H9 (cell line): ENCODE measurements around the gene CDH13. TPM values are rescaled to one million over a fixed set of nuclear protein-coding genes. Genes with fewer than 3 reads are reported as not detected.

ENCODE experiments used
- DNase-seq: peaks from one replicate; pipeline ENCODE4 v3.0.0-alpha.2; 2017
- H2AFZ ChIP-seq: one replicate; pipeline ENCODE4 v1.6.1; 2013; ENCODE audit warnings: mild to moderate bottlenecking, low read length, control low read depth, moderate library complexity
- H2AK5ac ChIP-seq: 2 replicates; pipeline ENCODE4 v1.6.1; 2013; ENCODE audit warnings: low read length, control low read depth, mixed read lengths; ENCODE audit not compliant: insufficient read length
- H2BK120ac ChIP-seq: one replicate; pipeline ENCODE4 v1.6.1; 2013; ENCODE audit warnings: low read depth, mild to moderate bottlenecking, low read length, control low read depth, inconsistent platforms; ENCODE audit not compliant: poor library complexity, severe bottlenecking
- H2BK12ac ChIP-seq: 2 replicates; pipeline ENCODE4 v1.6.1; 2013; ENCODE audit warnings: low read length, control low read depth, mixed read lengths, low read depth; ENCODE audit not compliant: insufficient read length
- H2BK15ac ChIP-seq: 2 replicates; pipeline ENCODE4 v1.6.1; 2013; ENCODE audit warnings: low read depth, low read length, control low read depth
- H2BK20ac ChIP-seq: one replicate; pipeline ENCODE4 v1.6.1; 2013; ENCODE audit warnings: low read depth, mild to moderate bottlenecking, low read length, control low read depth, inconsistent platforms; ENCODE audit not compliant: poor library complexity, severe bottlenecking
- H2BK5ac ChIP-seq: 2 replicates; pipeline ENCODE4 v1.6.1; 2013; ENCODE audit warnings: low read length, control low read depth, mixed read lengths; ENCODE audit not compliant: insufficient read length
- H3K14ac ChIP-seq: 2 replicates; pipeline ENCODE4 v1.6.1; 2013; ENCODE audit warnings: low read length, control low read depth; ENCODE audit not compliant: insufficient read depth
- H3K18ac ChIP-seq: 2 replicates; pipeline ENCODE4 v1.6.1; 2013; ENCODE audit warnings: low read depth, mild to moderate bottlenecking, mixed read lengths, low read length, control low read depth; ENCODE audit not compliant: insufficient read length
- H3K23ac ChIP-seq: 2 replicates; pipeline ENCODE4 v1.6.1; 2013; ENCODE audit warnings: low read length, control low read depth, mixed read lengths, low read depth; ENCODE audit not compliant: insufficient read length
- H3K23me2 ChIP-seq: 2 replicates; pipeline ENCODE4 v1.6.1; 2013; ENCODE audit warnings: low read depth, mild to moderate bottlenecking, mixed read lengths, low read length, control low read depth; ENCODE audit not compliant: insufficient read length, poor library complexity, severe bottlenecking
- H3K27ac ChIP-seq: 2 replicates; pipeline ENCODE4 v1.5.1; 2013; ENCODE audit warnings: low read length, control low read depth, mixed read lengths, low read depth; ENCODE audit not compliant: insufficient read length
- H3K27me3 ChIP-seq: 2 replicates; pipeline ENCODE4 v1.6.1; 2013; ENCODE audit warnings: low read length, control low read depth, inconsistent platforms; ENCODE audit not compliant: insufficient read depth
- H3K4ac ChIP-seq: 2 replicates; pipeline ENCODE4 v1.6.1; 2013; ENCODE audit warnings: low read depth, mild to moderate bottlenecking, control low read depth, inconsistent platforms, low read length, moderate library complexity
- H3K4me1 ChIP-seq: 2 replicates; pipeline ENCODE4 v1.6.1; 2013; ENCODE audit warnings: low read length, control low read depth, inconsistent platforms; ENCODE audit not compliant: insufficient read depth
- H3K4me2 ChIP-seq: 2 replicates; pipeline ENCODE4 v1.6.1; 2013; ENCODE audit warnings: low read length, control low read depth, mixed read lengths; ENCODE audit not compliant: insufficient read length, insufficient read depth
- H3K56ac ChIP-seq: 2 replicates; pipeline ENCODE4 v1.6.1; 2013; ENCODE audit warnings: low read depth, mild to moderate bottlenecking, mixed read lengths, low read length, control low read depth; ENCODE audit not compliant: insufficient read length
- H3K79me1 ChIP-seq: 2 replicates; pipeline ENCODE4 v1.6.1; 2013; ENCODE audit warnings: low read depth, mild to moderate bottlenecking, moderate library complexity, low read length, control low read depth, inconsistent platforms; ENCODE audit not compliant: insufficient read depth, poor library complexity, severe bottlenecking
- H3K79me2 ChIP-seq: 2 replicates; pipeline ENCODE4 v1.6.1; 2013; ENCODE audit warnings: low read length, control low read depth, inconsistent platforms; ENCODE audit not compliant: insufficient read depth
- H3K9ac ChIP-seq: 2 replicates; pipeline ENCODE4 v1.6.1; 2013; ENCODE audit warnings: low read length, control low read depth, mixed read lengths; ENCODE audit not compliant: insufficient read length; ENCODE audit errors: extremely low read depth
- H3K9me3 ChIP-seq: one replicate; pipeline ENCODE4 v1.6.1; 2013; ENCODE audit warnings: low read depth, low read length, inconsistent platforms; ENCODE audit not compliant: control insufficient read depth
- H3T11ph ChIP-seq: one replicate; pipeline ENCODE4 v1.6.1; 2013; ENCODE audit warnings: mild to moderate bottlenecking, low read length, control low read depth, inconsistent platforms
- H4K20me1 ChIP-seq: one replicate; pipeline ENCODE4 v1.6.1; 2013; ENCODE audit not compliant: control insufficient read depth, insufficient read length, insufficient read depth
- H4K5ac ChIP-seq: 2 replicates; pipeline ENCODE4 v1.6.1; 2013; ENCODE audit warnings: low read depth, mild to moderate bottlenecking, mixed read lengths, low read length, control low read depth; ENCODE audit not compliant: insufficient read length
- H4K8ac ChIP-seq: replicated peaks from 2 replicates; pipeline ENCODE4 v1.6.1; 2013; ENCODE audit warnings: low read length, control low read depth, mixed read lengths, low read depth; ENCODE audit not compliant: insufficient read length
- H4K91ac ChIP-seq: 2 replicates; pipeline ENCODE4 v1.6.1; 2013; ENCODE audit warnings: low read depth, mild to moderate bottlenecking, moderate library complexity, mixed read lengths, low read length, control low read depth; ENCODE audit not compliant: insufficient read length
- H3K27ac Mint-ChIP-seq, 3 experiments: 2 replicates in 2 of 3; 3 replicates in 1 of 3; pipeline ENCODE4 v1.8.0; 2020 to 2021; ENCODE audit warnings: mixed read lengths in 3 of 3, mild to moderate bottlenecking in 1 of 3, moderate library complexity in 1 of 3
- H3K27me3 Mint-ChIP-seq: 2 replicates; pipeline ENCODE4 v1.8.0; 2021; ENCODE audit warnings: low read depth, mild to moderate bottlenecking, moderate library complexity, mixed read lengths
- H3K36me3 Mint-ChIP-seq, 3 experiments: 2 replicates in 2 of 3; 3 replicates in 1 of 3; pipeline ENCODE4 v1.8.0; 2020 to 2021; ENCODE audit warnings: low read depth in 3 of 3, mixed read lengths in 3 of 3; ENCODE audit not compliant: insufficient read depth in 1 of 3
- H3K4me1 Mint-ChIP-seq, 2 experiments: 2 replicates each; pipeline ENCODE4 v1.8.0; 2020; ENCODE audit warnings: mixed read lengths in 2 of 2
- H3K4me3 Mint-ChIP-seq, 2 experiments: 2 replicates in 1 of 2; 3 replicates in 1 of 2; pipeline ENCODE4 v1.8.0; 2020 to 2021; ENCODE audit warnings: mild to moderate bottlenecking in 2 of 2, mixed read lengths in 2 of 2, moderate library complexity in 1 of 2
- H3K9me3 Mint-ChIP-seq, 2 experiments: 2 replicates in 1 of 2; 3 replicates in 1 of 2; pipeline ENCODE4 v1.8.0; 2020; ENCODE audit warnings: mild to moderate bottlenecking in 2 of 2, mixed read lengths in 2 of 2, moderate library complexity in 1 of 2
- WGBS: extraction: QIAGEN DNeasy Blood & Tissue Kit; methylation state at CpG from one replicate; pipeline ENCODE4 v1.1.7; 2013; ENCODE audit warnings: missing lambda C conversion rate, low lambda C conversion rate, mixed read lengths; ENCODE audit not compliant: insufficient read length; ENCODE audit errors: extremely low coverage; 5-methylcytosine and 5-hydroxymethylcytosine counted together
- total RNA-seq: library from RNA; stranded (reverse); gene quantifications from 2 replicates; pipeline ENCODE4 v1.2.1, GENCODE V29; 2021
- TF ChIP-seq, protein P1 (sequence below): fragments of 200-600 bp; sonication (generic); conservative IDR thresholded peaks from 3 replicates; pipeline ENCODE4 v1.8.0; 2021; ENCODE audit warnings: antibody characterized with exemption, mild to moderate bottlenecking

The CDH13 gene
- total RNA-seq, 1 experiment from 2014 or later, result 1.5 TPM

DNA sequence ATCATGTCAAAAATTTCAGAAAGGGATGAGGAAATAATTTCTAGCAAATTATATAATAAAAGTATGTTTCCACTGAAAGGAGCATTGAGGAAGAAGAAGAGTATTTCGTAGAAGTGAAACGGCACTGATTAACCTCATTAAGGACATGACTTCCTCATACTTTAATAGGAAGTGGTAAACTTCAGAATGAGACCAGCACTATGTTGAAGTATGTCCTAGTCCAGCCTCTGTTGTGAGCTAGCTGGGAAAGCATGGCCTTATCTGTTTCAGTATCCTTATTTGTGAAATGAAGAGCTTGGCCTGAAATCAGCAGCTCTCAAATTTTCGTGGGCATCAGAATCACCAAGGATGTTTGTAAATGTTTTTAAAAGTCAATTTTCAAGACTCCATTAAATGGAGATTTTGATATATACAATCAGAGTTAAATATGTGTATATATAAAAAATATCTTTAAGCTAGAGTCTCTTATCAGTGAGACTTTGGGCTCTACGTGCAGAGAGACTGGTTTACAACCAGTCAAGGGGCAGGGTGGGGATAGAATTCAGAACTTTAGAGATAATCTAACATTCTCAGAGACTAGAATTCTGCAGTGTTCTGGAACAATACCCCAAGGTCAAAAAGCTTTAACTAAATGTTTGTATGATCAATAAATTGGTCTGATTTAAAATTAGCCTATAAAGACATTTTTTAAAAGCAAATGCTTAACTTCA lies 365.4 kb downstream of the CDH13 start:
- no peak overlapping the region for H2AK5ac ChIP-seq
- no peak overlapping the region for H3K18ac ChIP-seq
- Mint-ChIP-seq H3K27ac (no peak overlapping the region), H3K4me1 (0 out of 4 replicates have a peak, but pooled peaks cover 0 to 2% of the 10 kb centered on the region in 2 experiments), H3K4me3 (no peak overlapping the region), H3K27me3 (no peaks in the 10 kb centered on the region; the same call in 1 of the 2 replicates), H3K9me3 (no peaks in the 10 kb centered on the region), H3K36me3 (no peaks in the 10 kb centered on the region; a peak in 1 of 7 replicates)
- H4K5ac ChIP-seq, result no peak overlapping the region
- H2BK20ac ChIP-seq, result no peak overlapping the region
- no CpG with 5 or more reads among the region's 4 CpGs for WGBS
- no peak overlapping the region for H2BK15ac ChIP-seq
- H3K79me2 ChIP-seq, result no peaks in the 10 kb centered on the region
- H3K4ac ChIP-seq, result no peak overlapping the region
- no peak overlapping the region for H3K56ac ChIP-seq
- DNase-seq, result no peak
- no peaks in the 10 kb centered on the region for H3K23me2 ChIP-seq
- H2BK5ac ChIP-seq, result no peak overlapping the region
- H3K4me1 ChIP-seq, result no peaks in the 10 kb centered on the region; the same call in 1 of the 2 replicates
- H3K9me3 ChIP-seq, result no peaks in the 10 kb centered on the region
- no peaks in the 10 kb centered on the region for H3K79me1 ChIP-seq
- TF ChIP-seq, protein P1, sequence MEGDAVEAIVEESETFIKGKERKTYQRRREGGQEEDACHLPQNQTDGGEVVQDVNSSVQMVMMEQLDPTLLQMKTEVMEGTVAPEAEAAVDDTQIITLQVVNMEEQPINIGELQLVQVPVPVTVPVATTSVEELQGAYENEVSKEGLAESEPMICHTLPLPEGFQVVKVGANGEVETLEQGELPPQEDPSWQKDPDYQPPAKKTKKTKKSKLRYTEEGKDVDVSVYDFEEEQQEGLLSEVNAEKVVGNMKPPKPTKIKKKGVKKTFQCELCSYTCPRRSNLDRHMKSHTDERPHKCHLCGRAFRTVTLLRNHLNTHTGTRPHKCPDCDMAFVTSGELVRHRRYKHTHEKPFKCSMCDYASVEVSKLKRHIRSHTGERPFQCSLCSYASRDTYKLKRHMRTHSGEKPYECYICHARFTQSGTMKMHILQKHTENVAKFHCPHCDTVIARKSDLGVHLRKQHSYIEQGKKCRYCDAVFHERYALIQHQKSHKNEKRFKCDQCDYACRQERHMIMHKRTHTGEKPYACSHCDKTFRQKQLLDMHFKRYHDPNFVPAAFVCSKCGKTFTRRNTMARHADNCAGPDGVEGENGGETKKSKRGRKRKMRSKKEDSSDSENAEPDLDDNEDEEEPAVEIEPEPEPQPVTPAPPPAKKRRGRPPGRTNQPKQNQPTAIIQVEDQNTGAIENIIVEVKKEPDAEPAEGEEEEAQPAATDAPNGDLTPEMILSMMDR, result no peak
- H2AFZ ChIP-seq, result no peak overlapping the region
- no peak overlapping the region for H4K8ac ChIP-seq
- H3K27ac ChIP-seq, result no peak overlapping the region
- no peak overlapping the region for H2BK12ac ChIP-seq
- no peak overlapping the region for H3K4me2 ChIP-seq
- no peak overlapping the region for H3T11ph ChIP-seq
- H3K27me3 ChIP-seq, result no peaks in the 10 kb centered on the region
- H4K91ac ChIP-seq, result no peak overlapping the region
- no peaks in the 10 kb centered on the region for H4K20me1 ChIP-seq
- no peak overlapping the region for H3K23ac ChIP-seq
- no peak overlapping the region for H3K9ac ChIP-seq
- no peak overlapping the region for H3K14ac ChIP-seq
- no peak overlapping the region for H2BK120ac ChIP-seq
